ENCODE measurements around the gene SLC13A3.

The SLC13A3 gene

GRCh38 chr20:46651091-46651962 is at the start of gene SLC13A3:
TSS of gene SLC13A3 (minus strand) at chr20:46651459. CDS start at chr20:46651421, 38 bp downstream.
- DNase-seq (ENCODE audit: low read depth), result no peak

- DNase-seq (ENCODE audit: low read depth), result no peak
Measured at GRCh38 chr20:46701057-46701456, 49.8 kb upstream of the SLC13A3 start.

- no peak for DNase-seq (ENCODE audit: low read depth)
Measured at GRCh38 chr20:46700481-46700880, 49.2 kb upstream of the SLC13A3 start.

GRCh38 chr20:46699651-46700359 is 48.5 kb upstream of the SLC13A3 start:
- no peak for DNase-seq (ENCODE audit: low read depth)

GRCh38 chr20:46698788-46699187 is 47.5 kb upstream of the SLC13A3 start:
- DNase-seq (ENCODE audit: low read depth), result no peak

- no peak for DNase-seq (ENCODE audit: low read depth)
Measured at GRCh38 chr20:46696791-46697279, 45.6 kb upstream of the SLC13A3 start.

- DNase-seq (ENCODE audit: low read depth), result no peak
Measured at GRCh38 chr20:46695892-46696291, 44.6 kb upstream of the SLC13A3 start.

GRCh38 chr20:46694484-46694883 is 43.2 kb upstream of the SLC13A3 start:
- no peak for DNase-seq (ENCODE audit: low read depth)

GRCh38 chr20:46691196-46691595 is 39.9 kb upstream of the SLC13A3 start:
- DNase-seq (ENCODE audit: low read depth), result no peak

GRCh38 chr20:46690219-46691106 is 39.2 kb upstream of the SLC13A3 start:
- DNase-seq (ENCODE audit: low read depth), result no peak

- DNase-seq (ENCODE audit: low read depth), result no peak
Measured at GRCh38 chr20:46689754-46690085, 38.5 kb upstream of the SLC13A3 start.

- peak; percentile 93 for DNase-seq (ENCODE audit: low read depth)
Measured at GRCh38 chr20:46689082-46689753, 38.0 kb upstream of the SLC13A3 start, which contains the start of gene TP53RK. TSS of gene TP53RK (minus strand) at chr20:46689444. CDS start at chr20:46689414, 30 bp downstream.

- peak; percentile 1 for DNase-seq (ENCODE audit: low read depth)
Measured at GRCh38 chr20:46688151-46689081, 37.2 kb upstream of the SLC13A3 start.

GRCh38 chr20:46683939-46684750 is 32.9 kb upstream of the SLC13A3 start:
- DNase-seq (ENCODE audit: low read depth), result no peak

GRCh38 chr20:46683668-46683938 is 32.3 kb upstream of the SLC13A3 start:
- DNase-seq (ENCODE audit: low read depth), result no peak

GRCh38 chr20:46683011-46683667 is 31.9 kb upstream of the SLC13A3 start:
- DNase-seq (ENCODE audit: low read depth), result no peak

- DNase-seq (ENCODE audit: low read depth), result no peak
Measured at GRCh38 chr20:46682063-46682821, 31.0 kb upstream of the SLC13A3 start.

All from stimulated activated CD8-positive, alpha-beta memory T cell treated with anti-CD3 and anti-CD28 coated beads, Interleukin-7, amount 100 ng/mL, for 24 hours (primary cell).